Vagina (tissue), 2 donors: ENCODE measurements around the gene PLCB2.

ENCODE experiments used
- CTCF ChIP-seq, 3 experiments: fragments of 450-650 bp in 2 of 3; fragments of 200-600 bp in 1 of 3; sonication (generic) in 1 of 3; IDR thresholded peaks; one replicate each; pipeline ENCODE4 v1.5.1; 2017 to 2019; ENCODE audit warnings: antibody characterized with exemption in 3 of 3, mild to moderate bottlenecking in 2 of 3, moderate library complexity in 2 of 3
- POLR2A ChIP-seq, 2 donors: fragments of 450-650 bp; IDR thresholded peaks; one replicate each; pipeline ENCODE4 v1.6.1; 2017; ENCODE audit warnings: antibody characterized with exemption in 2 of 2, mild to moderate bottlenecking in 2 of 2, moderate library complexity in 2 of 2

GRCh38 chr15:40328751-40329150 is 21.0 kb upstream of the PLCB2 start:
- TF ChIP-seq CTCF (IDR thresholded peaks at IDR 0.05), result no peak
- TF ChIP-seq POLR2A (IDR thresholded peaks at IDR 0.05), result no peak
